Retina (tissue), 1 donor: ENCODE results near the gene CCDC182.

Experiments used
- DNase-seq: peaks from one replicate; pipeline ENCODE4 v3.0.0-alpha.2; 2016

Gene CCDC182

GRCh38 chr17:57726213-57726790 is 18.8 kb downstream of the CCDC182 start:
- peak; percentile 80 for DNase-seq

- DNase-seq, result no peak
These were observed 20.4 kb downstream of the CCDC182 start for GRCh38 chr17:57724729-57725125.

- DNase-seq, result no peak
These were observed 20.9 kb downstream of the CCDC182 start for GRCh38 chr17:57724026-57724728.

DNA sequence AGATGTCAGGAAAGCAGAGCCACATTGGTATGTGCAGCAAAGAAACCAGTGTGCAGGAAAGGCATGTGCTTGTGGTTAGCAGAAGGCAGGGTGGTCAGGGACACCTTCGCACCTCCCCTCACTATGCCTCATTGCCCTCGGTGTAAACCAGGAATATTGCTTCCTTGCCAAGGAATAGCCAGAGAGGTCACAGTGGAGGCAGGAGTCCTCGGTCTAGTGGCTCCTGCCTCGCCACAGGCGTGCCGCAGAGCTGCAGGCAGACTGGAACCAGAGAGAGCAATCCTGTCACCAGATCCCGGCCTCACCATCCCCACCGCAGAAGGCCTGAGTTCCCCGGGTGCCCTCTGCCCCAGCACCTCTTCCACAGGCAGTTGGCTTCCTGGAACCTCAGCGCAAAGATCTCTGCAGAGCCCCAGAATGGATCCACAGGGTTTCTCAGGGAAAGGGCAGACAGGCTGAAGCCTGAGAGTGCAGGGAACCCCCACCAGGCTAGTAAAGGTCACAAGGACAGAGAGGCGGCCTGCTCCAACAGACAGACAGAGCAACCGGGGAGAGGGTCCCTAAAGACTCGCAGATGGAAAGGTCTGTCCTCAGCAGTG is 21.6 kb downstream of the CCDC182 start:
- DNase-seq, result peak; percentile 65

DNA sequence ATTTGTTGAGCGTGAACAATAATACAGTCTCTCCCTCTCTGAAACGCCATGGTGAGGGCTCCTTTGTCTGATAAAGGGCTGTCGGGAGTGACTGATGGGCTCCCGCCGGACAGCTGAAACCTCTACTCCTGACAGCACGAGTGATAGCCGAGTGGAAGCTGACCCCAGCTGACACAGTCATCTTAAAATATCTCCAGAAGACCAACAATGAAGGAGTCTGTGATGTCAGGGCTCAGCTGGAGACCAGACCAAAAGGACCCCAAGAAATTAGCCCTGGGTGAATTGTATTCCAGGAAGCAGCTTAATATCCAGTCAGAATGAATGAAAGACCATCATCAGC is 22.4 kb downstream of the CCDC182 start:
- no peak for DNase-seq

DNA sequence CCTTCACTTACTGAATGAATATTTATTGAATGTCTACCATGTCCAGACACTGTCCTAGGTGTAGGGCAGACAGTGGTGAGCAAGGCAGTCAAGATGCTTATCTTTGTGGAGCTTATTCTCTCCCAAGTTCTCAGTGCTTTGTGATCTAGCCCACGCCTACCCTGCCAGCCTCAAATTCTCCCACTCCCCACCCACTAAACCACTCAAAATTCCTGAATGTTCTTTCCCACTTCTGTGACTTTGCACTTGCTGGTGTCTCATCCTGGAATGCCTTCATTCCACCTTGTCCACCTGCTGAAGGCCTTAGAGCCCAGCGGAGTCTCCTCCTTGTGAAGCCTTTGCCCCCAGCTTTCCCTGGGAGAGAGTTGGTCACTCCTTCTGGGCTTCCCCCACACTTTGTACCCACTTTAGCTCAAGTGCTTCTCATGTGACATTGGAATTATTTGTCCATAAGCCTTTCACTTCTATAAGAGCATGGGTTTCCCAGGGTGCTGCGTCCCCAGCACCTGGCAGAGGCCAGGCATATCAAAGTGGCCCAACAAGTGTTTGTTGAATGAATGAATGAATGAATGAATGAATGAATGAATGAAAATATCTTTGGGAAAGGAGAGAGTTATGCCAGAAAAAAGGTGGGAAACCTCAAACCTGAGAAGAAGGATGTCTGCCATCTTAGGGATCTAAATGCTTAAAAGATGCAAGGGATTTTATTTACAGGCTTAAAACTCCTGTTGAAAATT is 23.0 kb downstream of the CCDC182 start:
- no peak for DNase-seq

DNA sequence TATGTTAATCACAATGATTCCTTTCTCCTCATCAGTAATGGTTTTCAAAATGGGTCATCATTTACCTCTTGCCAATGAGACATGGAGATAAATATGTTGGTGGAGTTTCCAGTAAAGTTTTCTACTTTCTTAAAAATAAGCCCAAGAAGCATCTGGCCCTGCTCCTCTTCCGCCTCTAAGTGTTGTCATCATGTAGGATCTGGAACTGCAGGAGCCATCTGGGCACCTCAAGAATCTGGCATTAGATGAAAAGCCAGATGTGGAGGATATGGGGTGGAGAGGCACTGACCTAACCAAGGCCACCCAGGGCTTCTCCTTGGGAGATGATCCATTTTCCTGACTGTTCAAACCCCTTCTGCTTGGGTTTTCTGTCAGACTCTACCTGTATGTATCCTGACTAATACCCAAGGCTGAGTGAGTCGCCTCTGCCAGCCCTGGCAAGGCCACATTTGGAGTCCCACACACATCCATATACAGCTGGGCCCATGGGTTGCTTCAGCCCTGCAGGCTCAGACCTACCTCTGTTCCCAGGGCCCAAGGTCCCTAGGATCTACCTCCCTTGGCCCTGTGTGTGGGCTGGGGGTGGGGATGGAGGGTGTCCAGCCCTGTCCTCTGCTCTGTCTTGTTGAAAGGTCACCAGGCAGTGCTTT is 24.6 kb downstream of the CCDC182 start:
- no peak for DNase-seq

DNA sequence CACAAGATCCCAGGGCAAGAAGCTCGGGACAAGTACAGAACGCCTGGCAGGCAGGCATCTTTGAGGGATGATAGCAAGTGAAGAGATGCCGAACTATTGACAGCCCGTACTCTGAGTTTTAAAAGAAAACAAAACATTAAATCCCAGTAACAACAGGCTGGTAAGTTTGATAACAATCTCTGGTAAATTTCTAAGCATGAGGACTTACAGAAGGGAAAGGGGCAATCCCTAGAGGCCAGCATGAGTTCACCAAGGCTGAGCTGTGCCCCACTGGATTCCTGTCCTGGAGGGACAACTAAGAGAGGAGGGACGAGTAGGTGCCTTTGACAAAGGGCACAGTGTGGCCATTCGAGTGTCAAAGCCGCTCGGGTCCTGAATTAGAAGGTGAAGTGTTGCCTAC is 26.2 kb downstream of the CCDC182 start:
- no peak for DNase-seq

DNA sequence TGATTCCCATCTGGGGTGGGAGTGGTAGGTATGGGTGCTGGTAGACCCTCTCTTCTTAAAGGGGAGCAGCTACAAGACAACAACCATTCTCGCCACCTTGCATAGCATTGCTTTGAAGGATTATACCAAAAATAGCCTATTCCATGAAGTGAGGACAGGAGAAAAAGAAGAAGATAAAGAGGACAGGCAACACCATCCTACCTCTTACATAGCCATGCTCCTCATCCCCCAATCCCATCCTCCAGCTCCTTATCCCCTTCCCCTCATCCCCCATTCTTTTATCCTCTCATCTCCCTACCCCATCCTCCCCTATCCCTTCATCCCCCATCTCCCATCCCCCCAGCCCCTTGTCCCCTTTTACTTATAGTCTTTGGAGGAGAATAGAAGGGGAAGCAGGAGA is 29.1 kb downstream of the CCDC182 start:
- no peak for DNase-seq

GRCh38 chr17:57714665-57715180 is 30.4 kb downstream of the CCDC182 start:
- DNase-seq, result no peak

DNA sequence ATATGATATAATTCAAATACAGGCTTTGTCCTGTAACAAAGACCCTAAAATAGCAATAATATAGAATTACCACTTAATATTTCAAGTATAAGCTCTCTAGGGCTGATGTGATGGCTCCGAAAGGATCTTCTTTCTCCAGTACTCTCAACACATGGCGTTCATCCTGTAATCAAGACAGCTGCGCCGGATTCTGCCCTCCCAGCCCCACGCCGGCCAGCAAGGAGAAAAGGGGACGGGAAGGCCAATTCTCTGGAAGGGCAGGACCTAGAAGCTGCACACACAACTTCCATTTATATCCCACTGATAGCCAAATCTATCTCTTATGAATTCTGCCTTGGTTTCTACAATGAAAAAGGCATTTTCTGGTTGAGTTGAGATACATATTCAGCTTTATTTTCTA is 32.0 kb downstream of the CCDC182 start:
- no peak for DNase-seq

DNA sequence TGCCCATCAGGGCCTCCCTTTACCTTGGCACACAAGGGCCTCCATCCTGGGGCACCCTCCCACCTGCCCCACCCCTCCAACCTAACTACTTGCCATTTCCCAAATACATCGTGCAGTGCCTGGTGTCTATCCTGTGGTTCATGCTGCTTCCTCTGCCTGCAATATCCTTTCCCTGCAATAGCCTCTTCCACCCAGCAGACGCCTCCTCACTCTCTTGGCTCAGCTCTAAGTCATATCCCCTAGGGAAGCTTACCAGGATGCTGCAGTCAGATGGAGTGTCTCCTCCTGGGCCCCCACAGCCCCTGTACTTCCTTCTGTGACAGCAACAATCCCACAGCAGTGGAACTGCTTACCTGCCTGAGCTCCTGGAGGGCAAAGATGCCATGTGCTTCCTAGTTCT is 36.7 kb downstream of the CCDC182 start:
- peak; percentile 71 for DNase-seq

GRCh38 chr17:57707892-57708291 is 37.2 kb downstream of the CCDC182 start:
- peak; percentile 85 for DNase-seq

DNA sequence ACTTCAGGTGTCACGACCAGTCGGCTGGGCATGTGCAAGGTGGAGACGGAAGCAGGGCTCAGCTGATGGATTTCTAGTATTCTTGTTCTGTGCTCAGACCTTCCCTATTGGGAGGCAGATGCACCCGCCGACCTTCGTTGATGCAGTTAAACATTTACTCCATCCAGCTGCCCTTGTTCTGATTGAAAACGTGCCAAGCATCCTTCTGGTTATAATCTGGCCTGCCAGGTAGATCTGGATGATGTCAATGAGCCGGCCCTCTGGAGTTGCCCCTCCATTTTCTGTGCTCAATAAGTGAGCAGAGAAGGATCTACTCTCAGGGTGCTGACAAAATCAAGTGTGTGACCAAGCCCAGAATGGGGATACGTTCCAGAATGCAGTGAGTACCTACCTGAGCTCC is 38.3 kb downstream of the CCDC182 start:
- no peak for DNase-seq

- DNase-seq, result no peak
These were observed 39.0 kb downstream of the CCDC182 start for GRCh38 chr17:57705921-57706695.

DNA sequence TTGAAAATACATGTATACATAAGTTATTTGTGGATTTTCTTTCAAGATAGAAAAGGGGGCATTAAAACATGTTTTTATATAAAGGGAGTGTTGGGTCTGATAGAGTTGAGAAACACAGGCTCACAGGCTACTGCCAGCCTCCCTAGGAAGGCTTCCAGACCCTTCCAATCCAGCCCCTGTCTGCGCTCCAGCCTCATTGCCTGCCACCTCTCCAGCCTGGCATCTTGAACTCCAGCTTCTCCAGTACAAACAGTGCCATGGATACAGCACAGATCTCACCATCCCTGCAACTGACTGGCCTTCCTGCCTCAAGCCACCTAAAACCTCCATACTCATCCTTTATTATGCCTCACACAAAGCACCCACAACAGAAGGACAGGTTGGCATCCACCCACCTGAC is 40.7 kb downstream of the CCDC182 start:
- DNase-seq, result no peak

- no peak for DNase-seq
These were observed 41.8 kb downstream of the CCDC182 start for GRCh38 chr17:57703273-57703672.

GRCh38 chr17:57701124-57701523 is 44.0 kb downstream of the CCDC182 start:
- DNase-seq, result no peak

DNA sequence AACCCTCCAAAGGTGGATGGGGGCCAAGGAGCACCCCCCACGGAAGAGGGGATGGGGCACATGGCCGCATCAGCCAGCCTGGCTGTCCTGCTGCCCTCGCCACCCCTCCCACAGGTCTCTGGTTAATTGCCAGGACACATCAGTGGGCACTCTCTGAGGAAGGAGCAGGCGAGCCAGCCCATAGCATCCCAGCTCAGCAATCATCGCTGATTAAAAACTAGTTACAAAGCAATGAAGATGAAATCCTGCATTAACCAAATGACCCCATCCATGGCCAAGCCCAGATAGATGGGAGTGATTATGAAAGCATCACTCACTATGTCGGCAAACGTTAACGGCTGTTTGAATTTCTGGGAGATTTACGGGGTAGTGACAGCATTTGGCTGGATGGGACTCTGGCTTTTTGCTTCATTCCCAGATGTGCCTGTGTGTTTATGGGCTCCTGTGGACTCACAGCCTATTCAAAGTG is 45.3 kb downstream of the CCDC182 start:
- no peak for DNase-seq

DNA sequence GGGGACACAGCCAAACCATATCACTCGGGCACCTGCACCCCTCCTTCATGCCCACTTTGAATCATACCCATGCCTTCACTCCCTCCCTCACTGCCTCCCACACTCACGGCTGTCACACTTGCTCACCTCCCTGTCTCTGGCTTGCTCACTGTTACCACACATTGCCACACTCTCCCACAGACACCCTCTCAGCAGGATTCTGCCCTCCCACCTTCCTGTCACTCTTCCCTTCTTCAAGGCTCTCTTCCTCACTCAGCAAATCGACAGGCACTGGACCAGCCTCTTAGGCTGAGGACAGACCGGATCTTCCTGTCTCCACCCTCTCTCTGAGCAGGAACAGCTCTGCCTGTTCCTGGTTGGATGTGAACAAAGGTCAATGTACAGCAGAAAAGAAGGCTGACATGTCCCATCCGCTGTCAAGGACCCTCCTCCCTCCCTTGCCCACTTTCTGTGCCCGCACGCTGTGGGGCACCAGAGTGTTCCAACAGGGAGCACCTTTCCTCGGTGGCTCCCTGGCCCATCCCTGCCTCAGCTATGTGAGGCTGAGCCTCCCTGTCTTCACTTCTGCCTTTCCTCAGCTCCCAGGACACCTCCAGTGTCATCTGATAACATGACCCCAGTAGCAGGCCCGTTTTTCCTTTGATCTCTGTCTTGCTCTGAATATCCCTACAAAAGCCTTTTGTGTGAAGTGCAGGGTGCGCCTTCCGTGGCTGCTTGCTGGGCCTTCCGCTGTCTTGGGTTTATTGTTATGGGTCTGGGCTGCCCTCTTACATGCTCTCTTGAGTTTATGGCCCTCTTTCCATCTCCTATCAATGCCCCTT is 47.0 kb downstream of the CCDC182 start:
- DNase-seq, result no peak

DNA sequence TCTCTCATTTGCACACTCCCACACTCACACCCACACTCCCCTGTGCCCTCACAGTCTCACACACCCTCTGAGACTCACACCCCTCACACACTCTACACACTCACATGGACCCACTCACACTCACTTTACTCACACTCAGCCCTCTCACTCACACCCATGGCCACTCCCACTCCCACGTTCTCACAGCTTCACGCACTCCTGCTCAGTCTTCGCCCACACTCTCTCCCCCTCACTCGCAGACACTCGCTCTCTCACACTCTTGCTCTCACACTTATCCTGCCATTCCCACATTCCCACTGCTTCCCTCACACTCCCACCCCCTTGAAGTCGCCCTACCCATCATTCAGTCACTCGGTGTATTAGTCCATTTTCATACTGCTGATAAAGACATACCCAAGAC is 47.9 kb downstream of the CCDC182 start:
- DNase-seq, result no peak
